CD4-positive, alpha-beta T cell treated with Interferon gamma for 1 hour (primary cell): ENCODE measurements around the gene TPBGL.

Experiments
- DNase-seq: peaks from one replicate; pipeline ENCODE4 v3.0.0-alpha.2; 2020

TPBGL gene, protein sequence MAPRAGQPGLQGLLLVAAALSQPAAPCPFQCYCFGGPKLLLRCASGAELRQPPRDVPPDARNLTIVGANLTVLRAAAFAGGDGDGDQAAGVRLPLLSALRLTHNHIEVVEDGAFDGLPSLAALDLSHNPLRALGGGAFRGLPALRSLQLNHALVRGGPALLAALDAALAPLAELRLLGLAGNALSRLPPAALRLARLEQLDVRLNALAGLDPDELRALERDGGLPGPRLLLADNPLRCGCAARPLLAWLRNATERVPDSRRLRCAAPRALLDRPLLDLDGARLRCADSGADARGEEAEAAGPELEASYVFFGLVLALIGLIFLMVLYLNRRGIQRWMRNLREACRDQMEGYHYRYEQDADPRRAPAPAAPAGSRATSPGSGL

DNA sequence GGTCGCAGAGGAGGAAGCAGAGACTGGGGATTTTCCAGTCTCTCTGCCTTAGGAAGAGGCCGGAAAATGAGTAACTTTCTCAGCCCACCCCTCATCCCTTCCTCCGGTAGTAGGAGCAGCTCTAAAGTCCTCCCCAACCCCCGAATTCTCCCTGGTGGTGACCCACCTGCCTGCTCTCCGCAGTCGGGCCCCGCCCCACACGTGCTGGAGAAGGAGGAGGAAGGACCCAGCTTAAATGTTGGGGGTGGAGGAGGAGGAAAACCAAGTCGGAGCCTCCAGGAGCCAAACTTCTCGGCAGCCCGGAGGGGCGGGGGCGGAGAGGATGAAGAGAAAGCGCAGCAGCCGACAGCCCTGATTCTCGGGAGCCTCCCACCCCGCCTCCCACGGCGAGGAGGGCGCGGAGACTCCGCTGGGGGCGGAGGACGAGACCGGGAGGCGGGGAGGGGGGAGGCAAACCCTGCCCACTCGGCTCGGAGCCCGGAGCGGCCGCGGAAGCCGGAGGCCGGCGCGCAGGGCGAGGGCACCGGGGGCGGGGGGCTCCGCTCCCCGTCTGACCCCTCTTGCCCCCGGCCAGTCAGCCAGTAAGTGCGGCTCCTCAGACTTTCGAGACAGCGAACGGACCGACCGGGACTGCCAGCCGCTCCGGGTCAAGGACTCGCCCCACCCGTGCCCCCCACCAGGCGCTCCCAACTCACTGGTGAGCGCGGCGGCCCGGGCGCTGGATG is at the start of gene TPBGL:
Gene TPBGL, plus strand, starts transcription at position 464 of the 725 bp plus-strand sequence. CDS start 276 bp downstream, outside the sequence.
- no peak for DNase-seq

DNA sequence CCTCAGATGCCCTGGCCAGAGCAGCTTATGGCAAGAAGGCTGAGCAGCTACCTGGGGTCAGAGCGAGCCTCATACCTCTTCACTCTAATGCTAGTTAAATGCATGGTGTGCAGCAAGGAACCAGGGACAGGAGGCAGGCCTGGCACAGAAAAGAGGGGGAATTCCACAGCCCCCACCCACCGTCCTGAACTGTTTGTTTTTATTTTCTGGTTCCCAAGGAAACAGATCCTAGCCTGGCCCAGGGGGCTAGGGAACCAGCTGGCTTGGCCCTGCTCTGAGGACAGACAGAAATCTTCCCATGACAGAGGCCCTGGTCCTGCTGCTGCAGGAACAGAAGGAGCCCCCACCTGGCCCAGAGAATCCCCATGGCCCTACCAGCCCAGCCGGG is 49.2 kb upstream of the TPBGL start:
- DNase-seq, result no peak

DNA sequence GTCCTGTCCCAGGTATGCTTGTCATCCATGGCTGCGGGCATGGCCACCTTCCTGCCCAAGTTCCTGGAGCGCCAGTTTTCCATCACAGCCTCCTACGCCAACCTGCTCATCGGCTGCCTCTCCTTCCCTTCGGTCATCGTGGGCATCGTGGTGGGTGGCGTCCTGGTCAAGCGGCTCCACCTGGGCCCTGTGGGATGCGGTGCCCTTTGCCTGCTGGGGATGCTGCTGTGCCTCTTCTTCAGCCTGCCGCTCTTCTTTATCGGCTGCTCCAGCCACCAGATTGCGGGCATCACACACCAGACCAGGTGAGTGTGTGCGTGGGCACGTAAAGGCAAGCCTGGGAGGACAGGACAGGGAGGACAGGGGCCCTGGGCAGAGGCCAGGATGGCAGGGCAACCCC is 47.3 kb upstream of the TPBGL start:
- DNase-seq, result no peak

DNA sequence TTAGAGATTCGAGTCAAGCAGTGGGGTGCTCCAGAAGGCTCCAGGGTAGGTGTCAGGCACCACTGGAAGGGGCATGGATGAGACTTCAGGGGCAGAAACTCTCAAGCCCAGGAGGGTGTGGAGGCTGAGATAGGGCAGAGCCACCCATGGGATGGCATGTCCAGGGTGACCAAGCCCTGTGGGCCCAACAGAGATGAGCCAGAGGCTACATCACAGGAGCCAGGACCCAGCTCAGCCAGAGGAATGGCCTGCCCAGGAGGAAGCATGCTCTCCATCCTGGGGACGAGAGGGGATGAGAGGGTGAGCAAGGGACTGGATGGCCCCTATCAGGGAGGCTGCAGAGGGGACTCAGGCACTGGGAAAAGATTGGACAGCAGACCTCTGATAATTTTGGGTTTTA is 46.9 kb upstream of the TPBGL start:
- no peak for DNase-seq

DNA sequence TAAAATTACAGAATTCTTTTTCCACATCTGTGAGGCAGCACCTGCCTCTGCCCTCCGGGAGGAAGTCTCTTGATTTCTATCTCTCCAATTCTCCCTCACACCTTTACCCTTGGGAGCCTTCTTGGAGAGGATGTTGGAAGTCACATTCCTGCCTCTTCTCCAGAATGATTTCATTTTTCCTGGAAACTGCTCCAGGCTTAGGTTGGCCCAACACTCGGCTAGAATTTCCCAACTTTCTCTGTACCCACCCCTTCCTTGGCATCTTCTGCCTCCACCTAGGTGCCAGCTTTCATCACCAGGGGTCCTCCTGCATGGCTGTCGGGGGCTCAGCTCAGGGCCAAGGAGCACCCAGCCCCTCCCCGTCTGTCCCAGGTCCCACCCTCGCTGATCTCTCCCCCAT is 46.4 kb upstream of the TPBGL start:
- DNase-seq, result no peak

DNA sequence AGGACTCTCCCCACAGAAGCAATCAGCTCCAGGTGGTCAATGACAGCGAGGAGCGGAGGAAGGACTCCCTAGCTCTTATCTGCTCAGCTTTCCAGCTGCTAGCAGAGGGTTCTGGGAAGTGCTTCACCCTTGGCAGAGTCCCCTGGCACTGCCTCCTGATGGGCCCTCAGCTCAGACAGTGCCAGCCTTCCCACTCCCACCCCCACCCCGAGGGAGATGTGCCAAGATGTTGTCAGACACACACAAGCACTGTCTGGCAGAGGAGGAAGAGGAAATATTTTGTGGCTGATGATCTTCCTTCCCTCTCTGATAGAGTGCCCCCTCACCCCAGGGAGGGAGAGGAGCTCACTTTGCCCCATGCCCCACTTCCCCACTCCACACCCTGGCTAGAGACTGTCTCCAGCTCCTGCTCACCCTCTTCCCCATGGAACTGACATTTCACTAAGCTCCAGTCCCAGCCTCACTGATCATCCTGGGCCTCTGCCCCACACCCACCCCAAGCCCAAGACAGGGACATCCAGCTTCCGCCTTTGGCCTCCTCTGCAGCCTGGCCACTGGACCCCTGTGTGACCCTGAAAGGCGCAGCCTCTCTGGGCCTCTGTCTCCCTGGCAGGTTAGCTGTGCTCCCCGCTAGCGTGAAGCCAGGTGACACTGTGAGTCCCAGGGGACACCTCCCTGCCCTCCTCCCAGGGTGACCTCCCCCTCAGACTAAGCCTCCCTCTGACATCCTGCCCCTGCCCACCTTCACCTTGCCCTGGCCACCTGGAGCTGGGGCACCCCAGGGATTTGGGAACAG is 45.2 kb upstream of the TPBGL start:
- no peak for DNase-seq

DNA sequence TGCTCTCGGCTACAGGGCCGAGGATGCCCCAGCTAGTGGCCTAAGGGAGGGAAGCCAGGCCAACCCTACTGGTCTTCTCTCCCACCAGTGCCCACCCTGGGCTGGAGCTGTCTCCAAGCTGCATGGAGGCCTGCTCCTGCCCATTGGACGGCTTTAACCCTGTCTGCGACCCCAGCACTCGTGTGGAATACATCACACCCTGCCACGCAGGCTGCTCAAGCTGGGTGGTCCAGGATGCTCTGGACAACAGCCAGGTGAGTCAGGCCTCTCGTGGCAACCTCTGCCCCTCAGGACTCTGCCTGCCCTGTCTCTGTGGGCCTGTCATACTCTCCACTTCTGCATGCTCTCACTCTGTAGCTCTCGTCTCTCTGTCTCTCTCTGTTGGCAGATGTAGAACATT is 44.1 kb upstream of the TPBGL start:
- no peak for DNase-seq

DNA sequence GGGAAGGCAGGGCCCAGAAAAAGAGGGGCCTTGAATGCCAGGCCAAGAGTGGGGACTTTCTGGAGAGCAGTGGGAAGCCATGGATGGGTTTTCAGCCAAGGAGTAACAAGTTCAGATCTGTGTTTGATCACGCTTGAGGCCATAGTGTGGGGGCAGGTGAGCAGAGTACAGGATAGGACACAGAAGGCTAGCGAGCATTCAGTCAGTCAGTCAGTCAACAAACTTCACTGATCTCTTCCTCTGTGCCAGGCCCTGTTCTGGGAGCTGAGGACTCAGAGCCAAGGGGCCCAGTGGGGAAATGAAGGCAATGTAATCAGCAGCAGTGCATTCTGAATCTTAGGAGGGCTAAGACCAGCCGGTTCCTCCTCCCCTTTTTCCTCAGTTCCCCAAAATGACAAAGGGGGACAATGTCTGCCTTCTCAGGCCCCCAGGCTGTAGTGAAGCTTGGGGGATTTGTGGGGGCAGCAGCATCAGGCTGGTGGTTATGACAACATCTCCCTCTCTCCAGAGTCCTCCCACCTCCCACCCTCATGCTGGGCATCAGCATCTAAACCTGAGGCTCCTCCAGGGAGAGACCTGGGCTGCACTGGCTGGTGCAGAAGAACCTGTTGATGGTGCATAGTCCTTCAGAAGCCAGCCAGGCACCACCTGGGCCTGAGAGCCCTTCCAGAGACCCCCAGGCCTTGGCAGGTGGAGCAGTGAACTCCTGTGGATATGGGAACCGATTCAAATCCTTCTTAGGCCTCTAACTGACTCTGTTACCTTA is 42.9 kb upstream of the TPBGL start:
- no peak for DNase-seq

DNA sequence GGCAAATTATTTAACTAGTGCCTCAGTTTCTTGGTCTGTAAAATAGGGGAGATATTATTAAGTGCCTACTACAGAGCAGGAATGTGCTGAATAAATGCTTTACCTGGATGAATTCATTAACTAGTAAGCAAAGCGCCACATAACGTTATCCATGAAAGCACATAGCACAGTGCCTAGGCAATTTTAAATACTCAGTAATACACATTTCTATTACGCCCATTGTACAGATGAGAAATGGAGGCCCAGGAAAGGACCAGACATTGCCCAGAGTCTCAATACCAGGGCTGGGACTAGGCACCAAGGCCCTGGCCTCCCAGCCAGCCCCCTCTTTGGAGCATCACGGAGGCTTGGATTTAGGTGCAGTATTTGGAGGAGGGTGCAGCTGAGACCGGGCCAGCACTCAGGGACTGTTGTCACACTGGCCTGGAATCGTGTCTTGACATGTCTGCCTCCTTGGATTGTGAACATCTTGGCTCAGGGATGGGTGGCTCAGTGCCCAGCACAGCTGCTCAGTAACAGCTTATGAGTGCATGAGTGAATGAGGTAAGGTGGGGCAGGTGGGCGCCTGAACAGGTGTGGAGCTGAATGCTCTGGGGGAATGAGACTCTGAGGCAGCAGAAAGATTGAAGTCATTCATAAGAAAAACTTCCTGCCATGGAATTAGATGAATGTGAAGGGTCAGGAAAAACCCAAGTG is 42.1 kb upstream of the TPBGL start:
- no peak for DNase-seq

DNA sequence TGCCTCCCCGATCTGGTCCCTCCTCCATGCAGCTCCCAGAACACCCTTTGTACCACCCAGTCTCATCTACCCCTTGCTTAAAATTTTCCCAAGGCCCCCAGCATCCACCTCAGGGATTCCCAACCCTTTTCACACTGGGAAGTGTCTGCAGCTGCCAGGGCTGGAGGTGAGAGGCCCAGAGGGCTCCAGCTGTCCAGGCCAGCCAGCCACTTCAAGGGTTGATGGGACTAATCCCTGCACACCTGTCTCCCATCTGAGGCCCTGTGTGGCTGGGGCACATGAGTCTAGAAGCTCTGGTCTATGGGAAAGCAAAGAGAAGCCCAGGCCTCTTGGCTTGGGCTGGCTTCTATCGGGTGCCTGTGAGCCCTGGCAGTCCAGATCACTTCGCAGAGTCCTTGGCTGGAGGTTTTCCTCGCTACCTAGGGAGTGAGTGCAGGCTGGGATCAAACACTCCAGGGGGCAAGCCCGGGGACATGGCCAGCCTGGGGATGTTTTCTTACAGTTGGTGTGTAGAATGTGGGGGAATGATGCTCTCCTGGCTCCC is 41.1 kb upstream of the TPBGL start:
- DNase-seq, result no peak

DNA sequence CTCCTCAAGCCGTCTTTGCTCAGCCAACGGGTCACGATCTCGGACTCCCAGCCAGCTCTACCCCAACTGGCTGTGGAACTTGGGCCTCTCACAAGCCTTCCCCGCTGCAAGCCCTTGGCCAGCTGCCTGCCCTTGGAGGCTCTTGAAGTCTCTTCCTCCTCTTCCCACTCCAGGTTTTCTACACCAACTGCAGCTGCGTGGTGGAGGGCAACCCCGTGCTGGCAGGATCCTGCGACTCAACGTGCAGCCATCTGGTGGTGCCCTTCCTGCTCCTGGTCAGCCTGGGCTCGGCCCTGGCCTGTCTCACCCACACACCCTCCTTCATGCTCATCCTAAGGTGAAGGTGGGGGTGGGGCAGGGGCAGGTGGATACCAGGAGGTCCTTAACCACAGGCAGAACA is 40.5 kb upstream of the TPBGL start:
- no peak for DNase-seq

DNA sequence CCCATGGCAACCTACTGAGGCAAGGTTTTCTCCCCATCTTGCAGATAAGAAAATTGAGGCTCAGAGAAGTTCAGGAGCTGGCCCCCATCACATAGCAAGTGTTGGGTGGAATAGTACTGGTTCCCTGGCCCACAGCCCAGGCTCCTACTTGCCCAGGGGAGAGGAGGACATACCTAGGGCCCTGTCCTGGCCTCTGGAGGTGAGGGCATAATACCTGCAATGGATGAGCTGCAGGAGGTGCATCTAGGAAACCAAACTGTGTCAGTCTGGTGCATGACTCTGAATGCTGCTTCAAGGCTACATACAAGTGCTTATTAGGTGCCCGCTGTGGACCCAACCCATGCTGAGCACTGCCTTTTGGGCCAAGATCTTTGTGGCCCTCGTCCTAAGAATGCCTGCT is 40.0 kb upstream of the TPBGL start:
- DNase-seq, result no peak

DNA sequence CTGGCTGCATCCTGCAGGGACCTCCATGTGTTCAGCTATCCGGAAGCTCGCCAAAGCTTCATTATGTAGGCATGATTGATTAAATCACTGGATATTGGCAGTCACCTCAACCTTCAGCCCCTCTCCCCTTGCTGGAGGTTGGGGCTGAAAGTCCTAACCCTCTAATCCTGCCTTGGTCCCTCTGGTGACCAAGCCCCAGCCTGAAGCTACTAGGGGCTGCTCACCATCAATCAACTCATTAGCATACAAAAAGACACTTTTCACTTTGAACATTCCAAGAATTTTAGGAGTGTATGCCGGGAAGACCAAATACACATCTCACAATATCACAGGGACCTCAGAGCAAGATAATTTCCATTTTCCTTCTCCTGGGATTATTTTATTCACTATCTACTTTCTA is 38.8 kb upstream of the TPBGL start:
- no peak for DNase-seq

DNA sequence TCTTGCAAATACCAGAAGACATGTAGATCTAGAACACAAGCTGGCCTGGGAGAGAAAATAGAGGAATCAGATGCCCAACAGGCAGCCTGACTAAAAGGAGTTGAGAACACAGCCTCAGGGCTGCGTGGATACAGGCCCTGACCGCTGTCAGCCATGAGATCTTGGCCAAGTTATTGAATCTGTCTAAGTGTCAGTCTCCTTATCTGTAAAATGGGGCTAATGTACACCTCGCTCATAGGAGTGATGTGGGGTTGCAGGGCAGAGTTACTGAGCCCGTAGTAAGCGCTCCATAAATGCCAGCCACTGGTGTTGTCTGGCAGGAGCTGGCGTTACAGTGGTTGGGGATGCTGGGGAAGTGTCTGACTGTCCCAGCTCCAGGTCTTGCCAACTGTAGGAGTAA is 38.4 kb upstream of the TPBGL start:
- DNase-seq, result no peak

DNA sequence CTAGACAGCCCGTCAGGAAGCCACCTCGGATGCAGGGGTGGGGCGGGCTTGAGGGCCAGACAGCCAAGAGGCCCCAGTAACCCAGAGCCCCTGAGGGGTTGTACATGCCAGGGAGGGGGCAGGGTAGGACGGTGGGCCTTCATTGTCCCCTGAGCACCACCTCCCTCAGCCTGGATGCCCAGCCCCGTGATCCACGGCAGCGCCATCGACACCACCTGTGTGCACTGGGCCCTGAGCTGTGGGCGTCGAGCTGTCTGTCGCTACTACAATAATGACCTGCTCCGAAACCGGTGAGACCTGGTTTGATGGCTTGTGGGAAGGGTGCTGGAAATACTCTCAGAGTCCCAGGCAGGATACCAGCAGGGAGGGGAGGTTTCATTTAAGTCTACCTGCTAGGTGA is 37.4 kb upstream of the TPBGL start:
- no peak for DNase-seq

DNA sequence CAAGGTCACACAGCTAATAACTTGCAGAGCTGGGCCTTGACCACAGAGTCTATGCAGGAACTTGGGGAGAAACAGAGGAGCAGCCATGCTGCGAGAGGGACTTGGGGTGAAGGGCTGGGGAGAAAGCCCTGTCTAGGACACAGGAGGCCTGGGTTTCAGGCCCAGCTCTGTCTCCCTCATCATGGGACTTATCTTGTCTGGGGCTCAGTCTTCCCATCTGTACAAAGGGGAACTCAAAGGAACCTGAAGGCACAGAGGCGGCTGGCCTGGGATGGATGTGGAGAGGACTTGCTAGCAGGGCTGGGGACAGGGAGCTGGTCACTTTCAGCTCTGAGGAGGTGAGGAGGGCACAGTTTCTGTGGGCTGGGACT is 36.9 kb upstream of the TPBGL start:
- no peak for DNase-seq

DNA sequence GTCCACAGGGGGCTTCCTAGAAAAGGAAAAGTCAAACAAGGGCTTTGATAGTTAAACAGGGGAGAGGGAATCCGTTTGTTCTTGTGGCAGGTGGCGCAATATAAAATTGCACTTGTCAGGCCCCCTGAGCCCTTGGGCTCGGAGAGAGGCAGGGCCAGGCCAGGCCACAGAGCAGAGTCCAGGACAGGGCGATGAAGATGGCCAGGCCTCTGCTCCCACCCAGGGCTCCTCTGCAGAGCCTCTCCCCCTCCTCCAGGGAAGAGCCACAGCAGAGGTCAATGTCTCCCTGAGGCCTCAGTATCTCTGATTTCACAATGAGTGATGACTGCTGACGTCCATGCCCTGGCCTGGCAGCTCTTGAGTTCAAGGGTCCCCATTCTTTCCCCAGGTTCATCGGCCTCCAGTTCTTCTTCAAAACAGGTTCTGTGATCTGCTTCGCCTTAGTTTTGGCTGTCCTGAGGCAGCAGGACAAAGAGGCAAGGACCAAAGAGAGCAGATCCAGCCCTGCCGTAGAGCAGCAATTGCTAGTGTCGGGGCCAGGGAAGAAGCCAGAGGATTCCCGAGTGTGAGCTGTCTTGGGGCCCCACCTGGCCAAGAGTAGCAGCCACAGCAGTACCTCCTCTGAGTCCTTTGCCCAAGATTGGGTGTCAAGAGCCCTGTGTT is 36.4 kb upstream of the TPBGL start:
- DNase-seq, result no peak

DNA sequence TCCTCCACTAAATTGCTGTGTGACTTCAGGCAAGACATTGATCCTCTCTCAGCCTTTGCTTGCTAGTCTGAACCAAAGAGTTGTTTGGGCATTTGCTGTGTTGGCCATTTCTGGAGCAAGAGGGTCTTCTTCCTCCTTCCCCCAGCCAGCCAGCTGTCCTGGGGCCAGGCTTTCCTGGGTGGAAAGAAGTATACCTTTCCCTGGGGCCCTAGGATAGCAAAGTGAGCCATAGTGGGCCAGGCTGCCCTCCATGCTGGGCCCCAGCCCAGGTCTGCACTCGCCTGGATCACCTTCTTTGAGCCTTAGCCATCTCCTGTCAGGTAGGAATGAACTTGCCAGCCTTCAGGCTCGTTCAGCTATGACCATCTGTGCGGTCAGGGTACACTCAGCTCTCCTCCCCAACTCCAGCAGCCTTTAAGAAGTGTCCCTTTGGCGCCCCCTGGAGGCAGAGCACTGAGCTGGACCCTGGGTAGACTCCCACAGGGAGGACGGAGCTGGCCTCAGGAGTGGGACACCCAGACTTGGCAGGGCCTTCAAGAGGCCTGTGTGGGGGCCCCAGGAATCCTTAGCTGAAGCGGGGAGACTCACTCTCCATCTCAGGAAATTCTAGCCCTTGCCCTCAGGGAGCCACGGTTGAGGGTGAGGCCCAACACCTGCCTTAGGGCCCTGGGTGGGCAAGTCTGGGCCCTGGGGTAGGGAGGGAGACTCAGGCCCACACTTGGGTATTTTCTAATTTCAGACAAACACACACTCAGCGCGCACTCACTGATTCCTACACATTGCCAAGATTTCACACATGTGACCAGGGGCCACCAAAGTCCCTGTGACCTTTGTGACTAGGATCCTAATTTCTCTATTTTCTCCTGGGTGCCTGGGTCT is 35.6 kb upstream of the TPBGL start:
- peak; percentile 68 for DNase-seq

DNA sequence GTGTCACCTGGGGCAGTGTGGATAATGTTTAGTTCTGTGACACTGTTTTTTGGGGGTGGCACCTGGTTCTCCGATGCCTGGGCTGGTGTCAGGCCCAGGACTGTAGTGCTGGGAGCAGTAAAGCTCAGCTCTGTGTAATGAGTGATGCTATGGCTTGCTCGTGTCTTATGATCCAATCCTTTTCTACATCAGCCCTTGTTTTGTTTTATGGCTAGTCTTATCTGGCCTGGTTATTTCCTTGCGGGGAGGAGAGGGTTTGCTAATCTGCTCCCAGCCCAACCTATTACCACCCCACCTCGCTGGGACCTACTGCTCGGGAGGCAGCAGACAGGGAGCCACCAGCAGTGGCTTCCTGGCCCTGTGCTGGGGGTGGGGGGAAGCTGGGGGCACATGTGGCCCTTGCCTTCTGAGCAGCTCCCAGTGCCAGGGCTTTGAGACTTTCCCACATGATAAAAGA is 35.0 kb upstream of the TPBGL start:
- no peak for DNase-seq

DNA sequence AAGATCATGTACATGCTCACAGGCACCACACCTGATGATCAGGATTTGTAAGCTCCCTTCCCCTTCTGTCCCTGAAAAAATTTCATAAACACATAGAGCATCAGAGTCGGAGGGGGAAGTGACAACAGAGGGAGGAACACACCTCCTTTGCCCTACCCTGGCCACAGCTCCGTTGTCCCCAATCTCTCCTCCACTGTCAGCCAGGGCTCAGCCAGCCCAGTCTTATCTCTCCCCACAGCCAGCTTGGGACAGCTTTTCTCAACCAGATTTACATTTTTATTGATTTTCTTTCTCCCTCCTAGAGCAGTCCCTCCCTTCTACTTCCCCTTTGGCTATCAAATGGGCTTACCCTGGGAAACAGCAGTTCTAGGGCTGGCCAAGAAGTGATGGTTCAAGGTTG is 32.1 kb upstream of the TPBGL start:
- no peak for DNase-seq
